Caco-2 (cell line): ENCODE results near the gene PLEKHG2. TPM values are rescaled to one million over a fixed set of nuclear protein-coding genes. Genes with fewer than 3 reads are reported as not detected.

Experiments
- BruUV-seq: library from RNA; stranded (reverse); fragments of 400-500 nt; replicated peaks from 2 replicates; lab custom pipeline; 2021; lab: Mats Ljungman, UMichigan
- CTCF ChIA-PET: fragments of 300-600 bp; sonication (Branson Sonifier 250); formaldehyde crosslinking; loops from one replicate; lab custom pipeline; 2022; ENCODE audit warnings: antibody characterized with exemption; lab: Charles Lee
- POLR2A ChIA-PET: fragments of 300-600 bp; sonication (Branson Sonifier 250); formaldehyde crosslinking; loops from one replicate; lab custom pipeline; 2022; ENCODE audit warnings: antibody characterized with exemption; lab: Charles Lee
- DNase-seq, 2 experiments: peaks; one replicate each; pipeline versions ENCODE4 v3.0.0 to v3.0.0-alpha.2; 2020 to 2022
- H3K27me3 ChIP-seq: replicated peaks from 2 replicates; pipeline ENCODE4 v1.6.0; 2011; ENCODE audit warnings: low read length; ENCODE audit not compliant: control insufficient read depth, insufficient read depth
- H3K36me3 ChIP-seq: 2 replicates; pipeline ENCODE4 v1.5.1; 2011; ENCODE audit warnings: low read length; ENCODE audit not compliant: control insufficient read depth, insufficient read depth
- H3K4me1 ChIP-seq: fragments of 250-450 bp; sonication (Bioruptor Pico); 2 replicates; pipeline ENCODE4 v1.5.1; 2020; ENCODE audit warnings: mild to moderate bottlenecking
- H3K4me3 ChIP-seq: 2 replicates; pipeline ENCODE4 v1.5.1; 2011; ENCODE audit warnings: low read depth, mild to moderate bottlenecking, control low read depth, low read length
- H3K9me3 ChIP-seq: fragments of 250-450 bp; sonication (Bioruptor Pico); 2 replicates; pipeline ENCODE4 v1.5.1; 2020; ENCODE audit warnings: mild to moderate bottlenecking, moderate library complexity
- H3K27ac Mint-ChIP-seq: one replicate; pipeline ENCODE4 v1.8.0; 2022; ENCODE audit warnings: mixed read lengths; ENCODE audit not compliant: unreplicated experiment
- H3K27me3 Mint-ChIP-seq: one replicate; pipeline ENCODE4 v1.8.0; 2022; ENCODE audit warnings: mixed read lengths; ENCODE audit not compliant: insufficient read depth, unreplicated experiment
- H3K36me3 Mint-ChIP-seq: one replicate; pipeline ENCODE4 v1.8.0; 2022; ENCODE audit warnings: mild to moderate bottlenecking, mixed read lengths; ENCODE audit not compliant: insufficient read depth, unreplicated experiment
- H3K4me1 Mint-ChIP-seq: one replicate; pipeline ENCODE4 v1.8.0; 2022; ENCODE audit warnings: low read depth, mixed read lengths; ENCODE audit not compliant: unreplicated experiment
- H3K4me3 Mint-ChIP-seq: one replicate; pipeline ENCODE4 v1.8.0; 2022; ENCODE audit warnings: mild to moderate bottlenecking, moderate library complexity, mixed read lengths; ENCODE audit not compliant: unreplicated experiment
- H3K9me3 Mint-ChIP-seq: one replicate; pipeline ENCODE4 v1.8.0; 2022; ENCODE audit warnings: mixed read lengths; ENCODE audit not compliant: unreplicated experiment
- CTCF ChIP-seq, 2 experiments: fragments of 200-600 bp in 1 of 2; IDR thresholded peaks; 1 replicate in 1 of 2; 2 replicates in 1 of 2; pipeline versions ENCODE4 v1.5.1 to v1.8.0; 2011 to 2022; ENCODE audit warnings: antibody characterized with exemption in 1 of 2, control low read depth in 1 of 2, inconsistent platforms in 1 of 2, low read depth in 1 of 2, low read length in 1 of 2, mild to moderate bottlenecking in 1 of 2, moderate library complexity in 1 of 2; ENCODE audit not compliant: insufficient read depth in 1 of 2, severe bottlenecking in 1 of 2, unreplicated experiment in 1 of 2
- intact Hi-C: fragments of 100-400 bp; cut with micrococcal nuclease; formaldehyde crosslinking; loops from one replicate; pipeline ENCODE4 v1.10.0; 2022; ENCODE audit not compliant: unreplicated experiment
- total RNA-seq: library from RNA; stranded (reverse); gene quantifications from 2 replicates; pipeline ENCODE4 v1.2.3, GENCODE V29; 2022

Gene PLEKHG2
- total RNA-seq, 1 experiment from 2014 or later = 49.8 TPM

DNA sequence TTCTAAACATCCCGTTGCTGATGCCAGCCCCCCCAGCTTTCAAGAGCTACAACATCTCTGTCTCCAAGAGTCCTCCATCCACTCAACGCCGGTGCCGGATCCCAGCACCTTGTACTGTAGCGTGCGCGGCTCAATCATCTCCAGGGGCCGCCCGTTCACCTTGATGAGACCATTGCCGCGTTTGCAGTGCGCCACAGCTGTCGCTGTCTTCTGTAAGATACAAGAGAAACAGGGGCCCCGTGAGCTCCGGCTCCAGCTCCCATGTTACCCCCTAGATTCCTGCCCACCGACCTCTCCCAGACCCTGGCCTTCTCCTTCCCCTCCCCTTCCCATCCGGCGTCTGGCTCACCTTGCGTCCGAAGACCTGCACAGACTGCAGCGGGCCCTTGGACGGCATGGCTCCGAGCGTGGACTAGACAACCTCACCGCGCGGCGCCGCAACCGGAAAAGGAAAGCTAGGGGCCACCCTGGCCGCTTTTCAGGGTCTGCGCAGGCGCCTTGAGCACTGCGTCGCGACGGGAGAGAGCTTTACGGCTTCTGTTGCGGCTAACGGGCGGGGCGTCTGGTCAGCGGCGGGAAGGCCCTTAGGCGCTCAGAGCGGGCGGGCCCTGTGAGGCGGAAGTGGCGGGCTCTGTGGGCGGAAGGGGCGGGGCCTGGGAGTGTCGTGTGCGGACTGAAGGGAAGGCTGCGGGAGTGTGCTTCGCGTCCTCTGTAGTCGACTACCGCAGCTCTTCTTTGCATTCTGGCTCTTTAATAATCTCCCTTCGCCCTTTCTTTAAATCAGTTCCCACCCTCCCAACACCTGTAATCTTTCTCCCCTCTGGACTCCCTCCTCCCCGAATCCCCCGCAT is 23.3 kb downstream of the PLEKHG2 start, which contains the start of gene RPS16:
TSS of gene RPS16 (minus strand) at position 451 of the 851 bp plus-strand sequence. CDS start at position 397, 54 bp downstream.
- H3K9me3 Mint-ChIP-seq = no peaks in the 10 kb centered on the region
- Histone ChIP-seq H3K4me3 (peak within 1 kb of the TSS; percentile 63), H3K27me3 (no peaks in the 10 kb centered on the region), H3K9me3 (no peaks in the 10 kb centered on the region), H3K4me1 (peaks cover 23% of the 10 kb centered on the region), H3K36me3 (peaks cover 7% of the 10 kb centered on the region)
- peaks cover 23% of the 10 kb centered on the region for H3K4me1 Mint-ChIP-seq
- peak; percentile 99 for DNase-seq
- peak within 1 kb of the TSS; percentile 93 for H3K27ac Mint-ChIP-seq
- no peaks in the 10 kb centered on the region for H3K27me3 Mint-ChIP-seq
- no TSS peak for BruUV-seq
- H3K4me3 Mint-ChIP-seq = peak within 1 kb of the TSS; percentile 87
- ChIA-PET POLR2A (interaction anchor here (0.6 to 1.7 kb wide), 39 partner anchors 9 to 1342 kb away, joined by 3 to 54 read pairs (median 5); partner anchors contain the start of genes DLL3, EID2, EIF3K and FBL), CTCF (interaction anchor here (0.5 to 2.0 kb wide), 16 partner anchors 22 to 1170 kb away, joined by 3 to 22 read pairs (median 4); partner anchors contain the start of genes EID2B, PAF1, PLEKHG2 and SAMD4B)
- intact Hi-C loops = loop anchor here (1.0 kb wide), 2 partner anchors 10 to 23 kb away; partner anchors contain the start of genes PLEKHG2 and SUPT5H
- H3K36me3 Mint-ChIP-seq = peaks cover 59% of the 10 kb centered on the region
- TF ChIP-seq CTCF (IDR thresholded peaks at IDR 0.05; ENCODE audit: insufficient read depth in 1 of 2, low read depth in 1 of 2, low read length in 1 of 2, severe bottlenecking in 1 of 2, unreplicated experiment in 1 of 2) = no peak

DNA sequence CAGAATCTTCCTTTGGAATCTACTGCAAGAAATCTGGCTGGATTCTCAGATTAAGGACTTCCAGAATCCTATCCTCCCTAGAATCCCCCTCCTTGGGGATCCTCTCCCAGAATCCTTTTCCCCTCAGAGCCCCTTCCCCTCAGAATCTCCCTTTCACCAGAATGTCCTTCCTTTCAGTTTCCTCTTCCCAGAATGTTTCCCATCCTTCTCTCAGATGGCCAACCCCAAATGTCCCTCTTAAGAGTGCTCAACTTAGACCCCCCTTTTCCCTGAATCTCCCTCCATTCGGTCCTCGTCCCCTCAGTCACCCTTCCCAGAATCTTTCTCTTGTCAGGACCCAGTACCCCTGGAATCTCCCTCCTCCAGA is 23.9 kb downstream of the PLEKHG2 start:
- peak overlapping the region; percentile 63 for H3K4me3 ChIP-seq
- H3K36me3 ChIP-seq = peaks cover 7% of the 10 kb centered on the region
- TSS peak; percentile 98 for BruUV-seq
- H3K9me3 Mint-ChIP-seq = no peaks in the 10 kb centered on the region
- intact Hi-C loops = loop anchor here (1.0 kb wide), 2 partner anchors 9 to 24 kb away; partner anchors contain the start of genes PLEKHG2 and SUPT5H
- POLR2A ChIA-PET = interaction anchor here (0.6 to 1.7 kb wide), 37 partner anchors 8 to 1341 kb away, joined by 3 to 54 read pairs (median 5); partner anchors contain the start of genes DLL3, EID2, EIF3K and FBL
- peaks cover 23% of the 10 kb centered on the region for H3K4me1 Mint-ChIP-seq
- peaks cover 18% of the 10 kb centered on the region for H3K4me1 ChIP-seq
- H3K9me3 ChIP-seq = no peaks in the 10 kb centered on the region
- H3K27me3 Mint-ChIP-seq = no peaks in the 10 kb centered on the region
- H3K36me3 Mint-ChIP-seq = peaks cover 53% of the 10 kb centered on the region
- H3K27me3 ChIP-seq = no peaks in the 10 kb centered on the region
- peak overlapping the region; percentile 93 for H3K27ac Mint-ChIP-seq
- no peak for DNase-seq
- H3K4me3 Mint-ChIP-seq = peak overlapping the region; percentile 87
- CTCF ChIA-PET = interaction anchor here (0.6 to 2.0 kb wide), 13 partner anchors 22 to 245 kb away, joined by 3 to 22 read pairs (median 5); partner anchors contain the start of genes EID2B, PAF1, PLEKHG2 and SAMD4B
- no peak for TF ChIP-seq CTCF (IDR thresholded peaks at IDR 0.05; ENCODE audit: insufficient read depth in 1 of 2, low read depth in 1 of 2, low read length in 1 of 2, severe bottlenecking in 1 of 2, unreplicated experiment in 1 of 2)
